Natural killer cell (primary cell): Measurements from ENCODE around the gene CPNE4. TPM values are rescaled to one million over a fixed set of nuclear protein-coding genes. Genes with fewer than 3 reads are reported as not detected.

Experiments used
- ATAC-seq, 3 donors: fragments of 150-1000 bp in 2 of 3; fragments of 200-7000 bp in 1 of 3; cut with Tn5 transposase; 1 replicate in 1 of 3; 2 replicates in 2 of 3; pipeline ENCODE4 v1.10.0; 2021; ENCODE audit warnings: mild to moderate bottlenecking in 2 of 3, moderate library complexity in 2 of 3
- DNase-seq, 2 donors: peaks; one replicate each; pipeline versions ENCODE4 v3.0.0 to v3.0.0-alpha.2; 2013 to 2021; ENCODE audit warnings: mixed read lengths in 1 of 2
- H3K27ac ChIP-seq: one replicate; pipeline ENCODE4 v1.5.1; 2013; ENCODE audit warnings: mild to moderate bottlenecking, low read length
- H3K27me3 ChIP-seq: one replicate; pipeline ENCODE4 v1.6.1; 2013; ENCODE audit warnings: low read length; ENCODE audit not compliant: control insufficient read depth, insufficient read depth
- H3K36me3 ChIP-seq: one replicate; pipeline ENCODE4 v1.6.1; 2013; ENCODE audit warnings: low read length; ENCODE audit not compliant: control insufficient read depth, insufficient read depth
- H3K4me1 ChIP-seq: one replicate; pipeline ENCODE4 v1.6.1; 2013; ENCODE audit warnings: low read length; ENCODE audit not compliant: control insufficient read depth, insufficient read depth
- H3K4me3 ChIP-seq: one replicate; pipeline ENCODE4 v1.5.1; 2013; ENCODE audit warnings: low read length
- H3K9me3 ChIP-seq: one replicate; pipeline ENCODE4 v1.6.1; 2013; ENCODE audit warnings: low read length; ENCODE audit not compliant: control insufficient read depth, insufficient read depth
- H3K27ac Mint-ChIP-seq, 2 donors: one replicate each; pipeline ENCODE4 v1.8.0; 2022; ENCODE audit warnings: mild to moderate bottlenecking in 2 of 2, mixed read lengths in 2 of 2, moderate library complexity in 1 of 2
- H3K27me3 Mint-ChIP-seq, 2 donors: one replicate each; pipeline ENCODE4 v1.8.0; 2022; ENCODE audit warnings: low read depth in 2 of 2, mixed read lengths in 2 of 2
- H3K36me3 Mint-ChIP-seq: one replicate; pipeline ENCODE4 v1.8.0; 2022; ENCODE audit warnings: mixed read lengths
- H3K4me1 Mint-ChIP-seq, 2 donors: one replicate each; pipeline ENCODE4 v1.8.0; 2022; ENCODE audit warnings: mixed read lengths in 2 of 2
- H3K4me3 Mint-ChIP-seq: one replicate; pipeline ENCODE4 v1.8.0; 2022; ENCODE audit warnings: mild to moderate bottlenecking, moderate library complexity, mixed read lengths
- H3K9me3 Mint-ChIP-seq, 2 donors: one replicate each; pipeline ENCODE4 v1.8.0; 2022; ENCODE audit warnings: mixed read lengths in 2 of 2
- CTCF ChIP-seq: fragments of 200-600 bp; IDR thresholded peaks from one replicate; pipeline ENCODE4 v1.8.0; 2022; ENCODE audit warnings: antibody characterized with exemption
- WGBS: methylation state at CpG from one replicate; pipeline ENCODE4 v1.1.7; 2013; ENCODE audit warnings: missing lambda C conversion rate; ENCODE audit not compliant: insufficient coverage; 5-methylcytosine and 5-hydroxymethylcytosine counted together
- intact Hi-C: fragments of 100-400 bp; cut with micrococcal nuclease; formaldehyde crosslinking; loops from one replicate; pipeline ENCODE4 v1.14.2; 2022
- total RNA-seq, 4 donors: library from RNA; stranded (reverse); fragments of 120-200 nt in 1 of 4; gene quantifications; one replicate each; pipeline versions ENCODE4 v1.2.3 to v1.2.4, GENCODE V29; 2013 to 2022

The CPNE4 gene
- total RNA-seq, 3 donors from 2014 or later (not counting 1 experiment from before 2014, with no cell fraction given) = not detected

GRCh38 chr3:131960324-131960723 is 74.5 kb downstream of the CPNE4 start:
- ATAC-seq (no peak), DNase-seq (no peak)
- Histone ChIP-seq H3K27ac (no peak overlapping the region), H3K9me3 (no peaks in the 10 kb centered on the region), H3K4me3 (no peak overlapping the region), H3K36me3 (no peaks in the 10 kb centered on the region), H3K4me1 (no peaks in the 10 kb centered on the region), H3K27me3 (no peaks in the 10 kb centered on the region)
- peaks cover 4 to 11% of the 10 kb centered on the region in 2 donors for H3K9me3 Mint-ChIP-seq
- H3K4me1 Mint-ChIP-seq = no peaks in the 10 kb centered on the region
- H3K36me3 Mint-ChIP-seq = no peaks in the 10 kb centered on the region
- TF ChIP-seq CTCF = no peak
- no peaks in the 10 kb centered on the region for H3K27me3 Mint-ChIP-seq
- no peak overlapping the region for H3K27ac Mint-ChIP-seq
- intact Hi-C loops = no loop called here
- no peak overlapping the region for H3K4me3 Mint-ChIP-seq
- WGBS = 0% methylated on average over 1 of the region's 1 CpG

- Mint-ChIP-seq H3K4me1 (no peaks in the 10 kb centered on the region), H3K4me3 (no peak overlapping the region), H3K27ac (no peak overlapping the region), H3K36me3 (no peaks in the 10 kb centered on the region), H3K27me3 (no peaks in the 10 kb centered on the region), H3K9me3 (peaks cover 0 to 8% of the 10 kb centered on the region in 2 donors)
- DNase-seq = no peak
- ATAC-seq = no peak
- WGBS = 92% methylated on average over 1 of the region's 1 CpG
- intact Hi-C loops = no loop called here
- no peaks in the 10 kb centered on the region for H3K36me3 ChIP-seq
- no peaks in the 10 kb centered on the region for H3K9me3 ChIP-seq
- no peak for TF ChIP-seq CTCF
- no peaks in the 10 kb centered on the region for H3K4me1 ChIP-seq
- H3K27ac ChIP-seq = no peak overlapping the region
- H3K4me3 ChIP-seq = no peak overlapping the region
- H3K27me3 ChIP-seq = no peaks in the 10 kb centered on the region
Observed at GRCh38 chr3:131957980-131958379, 76.8 kb downstream of the CPNE4 start.

- 70% methylated on average over 5 of the region's 5 CpGs for WGBS
- H3K9me3 ChIP-seq = no peaks in the 10 kb centered on the region
- H3K4me3 ChIP-seq = no peak overlapping the region
- no peaks in the 10 kb centered on the region for H3K36me3 ChIP-seq
- Mint-ChIP-seq H3K4me1 (no peaks in the 10 kb centered on the region), H3K4me3 (no peak overlapping the region), H3K36me3 (no peaks in the 10 kb centered on the region), H3K27me3 (no peaks in the 10 kb centered on the region), H3K9me3 (peaks cover 0 to 8% of the 10 kb centered on the region in 2 donors), H3K27ac (no peak overlapping the region)
- DNase-seq (no peak), ATAC-seq (no peak)
- no peaks in the 10 kb centered on the region for H3K27me3 ChIP-seq
- no peak overlapping the region for H3K27ac ChIP-seq
- H3K4me1 ChIP-seq = no peaks in the 10 kb centered on the region
- no peak for TF ChIP-seq CTCF
- intact Hi-C loops = no loop called here
Observed at GRCh38 chr3:131957511-131957910, 77.3 kb downstream of the CPNE4 start.

- Histone ChIP-seq H3K27ac (no peak overlapping the region), H3K27me3 (no peaks in the 10 kb centered on the region), H3K36me3 (no peaks in the 10 kb centered on the region), H3K4me1 (no peaks in the 10 kb centered on the region), H3K9me3 (no peaks in the 10 kb centered on the region), H3K4me3 (no peak overlapping the region)
- Mint-ChIP-seq H3K4me3 (no peak overlapping the region), H3K9me3 (peaks cover 0 to 2% of the 10 kb centered on the region in 2 donors), H3K27ac (no peak overlapping the region), H3K27me3 (no peaks in the 10 kb centered on the region), H3K4me1 (no peaks in the 10 kb centered on the region), H3K36me3 (no peaks in the 10 kb centered on the region)
- WGBS = no CpG with 5 or more reads among the region's 1 CpG
- intact Hi-C loops = no loop called here
- DNase-seq (no peak), ATAC-seq (no peak)
- TF ChIP-seq CTCF = no peak
Observed at GRCh38 chr3:131948806-131949205, 86.0 kb downstream of the CPNE4 start.
